Measurements from ENCODE around the gene CTLA4.

GRCh38 chr2:203886661-203887151 lies 19.1 kb downstream of the CTLA4 start:
- TF ChIP-seq, protein P1, sequence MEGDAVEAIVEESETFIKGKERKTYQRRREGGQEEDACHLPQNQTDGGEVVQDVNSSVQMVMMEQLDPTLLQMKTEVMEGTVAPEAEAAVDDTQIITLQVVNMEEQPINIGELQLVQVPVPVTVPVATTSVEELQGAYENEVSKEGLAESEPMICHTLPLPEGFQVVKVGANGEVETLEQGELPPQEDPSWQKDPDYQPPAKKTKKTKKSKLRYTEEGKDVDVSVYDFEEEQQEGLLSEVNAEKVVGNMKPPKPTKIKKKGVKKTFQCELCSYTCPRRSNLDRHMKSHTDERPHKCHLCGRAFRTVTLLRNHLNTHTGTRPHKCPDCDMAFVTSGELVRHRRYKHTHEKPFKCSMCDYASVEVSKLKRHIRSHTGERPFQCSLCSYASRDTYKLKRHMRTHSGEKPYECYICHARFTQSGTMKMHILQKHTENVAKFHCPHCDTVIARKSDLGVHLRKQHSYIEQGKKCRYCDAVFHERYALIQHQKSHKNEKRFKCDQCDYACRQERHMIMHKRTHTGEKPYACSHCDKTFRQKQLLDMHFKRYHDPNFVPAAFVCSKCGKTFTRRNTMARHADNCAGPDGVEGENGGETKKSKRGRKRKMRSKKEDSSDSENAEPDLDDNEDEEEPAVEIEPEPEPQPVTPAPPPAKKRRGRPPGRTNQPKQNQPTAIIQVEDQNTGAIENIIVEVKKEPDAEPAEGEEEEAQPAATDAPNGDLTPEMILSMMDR (IDR thresholded peaks at IDR 0.05), result no peak
- TF ChIP-seq POLR2A (IDR thresholded peaks at IDR 0.05), result no peak
